Lower leg skin (tissue), 4 donors: ENCODE data around the gene ANKRD39. TPM values are rescaled to one million over a fixed set of nuclear protein-coding genes. Genes with fewer than 3 reads are reported as not detected.

ENCODE experiments used
- DNase-seq, 2 donors: peaks; one replicate each; pipeline ENCODE4 v3.0.0-alpha.2; 2019; ENCODE audit warnings: low spot score in 2 of 2
- H3K4me3 ChIP-seq: fragments of 200-600 bp; sonication (generic); 2 replicates; pipeline ENCODE4 v1.5.1; 2017; ENCODE audit warnings: mild to moderate bottlenecking, low read depth; ENCODE audit not compliant: poor library complexity, severe bottlenecking
- POLR2A ChIP-seq, 2 donors: fragments of 450-650 bp; IDR thresholded peaks; one replicate each; pipeline ENCODE4 v1.6.1; 2016 to 2017; ENCODE audit warnings: antibody characterized with exemption in 2 of 2, mild to moderate bottlenecking in 1 of 2, moderate library complexity in 1 of 2
- WGBS, 2 donors: methylation state at CpG; one replicate each; pipeline ENCODE4 v1.1.5; 2018; 5-methylcytosine and 5-hydroxymethylcytosine counted together
- intact Hi-C: fragments of 100-400 bp; cut with DNase I; formaldehyde crosslinking; loops from one replicate; pipeline ENCODE4 v1.15.0; 2023; ENCODE audit warnings: low total_unique reads
- total RNA-seq, 4 donors: library from RNA; depleted of rRNA; stranded (reverse); fragments of >200 nt; gene quantifications; one replicate each; pipeline ENCODE4 v1.1.0, GENCODE V29; 2016
- TF ChIP-seq, protein P1 (sequence below), 3 donors: fragments of 450-650 bp; IDR thresholded peaks; one replicate each; pipeline ENCODE4 v1.5.1; 2016; ENCODE audit warnings: antibody characterized with exemption in 3 of 3, mild to moderate bottlenecking in 3 of 3, moderate library complexity in 2 of 3

Gene ANKRD39
- total RNA-seq, 4 donors from 2014 or later, result 7.6 to 15.3 (median 14.4) TPM

DNA sequence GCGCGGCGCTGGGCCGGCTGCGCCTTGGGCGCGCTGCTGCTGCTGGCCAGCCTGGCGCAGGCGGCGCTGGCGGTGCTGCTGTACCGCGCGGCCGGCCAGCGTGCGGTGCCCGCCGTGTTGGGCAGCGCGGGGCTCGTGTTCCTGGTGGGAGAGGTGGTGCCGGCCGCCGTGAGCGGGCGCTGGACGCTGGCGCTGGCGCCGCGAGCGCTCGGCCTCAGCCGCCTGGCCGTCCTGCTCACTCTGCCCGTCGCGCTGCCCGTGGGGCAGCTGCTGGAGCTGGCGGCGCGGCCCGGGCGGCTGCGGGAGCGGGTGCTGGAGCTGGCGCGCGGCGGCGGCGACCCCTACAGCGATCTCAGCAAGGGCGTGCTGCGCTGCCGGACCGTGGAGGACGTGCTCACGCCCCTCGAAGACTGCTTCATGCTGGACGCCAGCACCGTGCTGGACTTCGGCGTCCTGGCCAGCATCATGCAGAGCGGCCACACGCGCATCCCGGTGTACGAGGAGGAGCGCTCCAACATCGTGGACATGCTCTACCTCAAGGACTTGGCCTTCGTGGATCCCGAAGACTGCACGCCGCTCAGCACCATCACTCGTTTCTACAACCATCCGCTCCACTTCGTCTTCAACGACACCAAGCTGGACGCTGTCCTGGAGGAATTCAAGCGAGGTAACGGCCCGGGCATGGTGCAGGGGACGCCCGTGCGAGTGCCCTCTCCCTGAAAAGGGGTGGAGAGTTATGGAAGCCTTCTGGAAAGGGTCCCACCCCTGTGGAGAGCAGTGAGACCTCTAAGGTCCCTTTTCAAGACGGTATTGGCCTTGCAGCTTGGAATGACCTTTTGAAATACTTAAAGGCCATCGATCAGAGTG lies 40.7 kb downstream of the ANKRD39 start:
- H3K4me3 ChIP-seq, result peak overlapping the region; percentile 66
- DNase-seq, result no peak
- intact Hi-C loops, result no loop called here
- TF ChIP-seq, protein P1, sequence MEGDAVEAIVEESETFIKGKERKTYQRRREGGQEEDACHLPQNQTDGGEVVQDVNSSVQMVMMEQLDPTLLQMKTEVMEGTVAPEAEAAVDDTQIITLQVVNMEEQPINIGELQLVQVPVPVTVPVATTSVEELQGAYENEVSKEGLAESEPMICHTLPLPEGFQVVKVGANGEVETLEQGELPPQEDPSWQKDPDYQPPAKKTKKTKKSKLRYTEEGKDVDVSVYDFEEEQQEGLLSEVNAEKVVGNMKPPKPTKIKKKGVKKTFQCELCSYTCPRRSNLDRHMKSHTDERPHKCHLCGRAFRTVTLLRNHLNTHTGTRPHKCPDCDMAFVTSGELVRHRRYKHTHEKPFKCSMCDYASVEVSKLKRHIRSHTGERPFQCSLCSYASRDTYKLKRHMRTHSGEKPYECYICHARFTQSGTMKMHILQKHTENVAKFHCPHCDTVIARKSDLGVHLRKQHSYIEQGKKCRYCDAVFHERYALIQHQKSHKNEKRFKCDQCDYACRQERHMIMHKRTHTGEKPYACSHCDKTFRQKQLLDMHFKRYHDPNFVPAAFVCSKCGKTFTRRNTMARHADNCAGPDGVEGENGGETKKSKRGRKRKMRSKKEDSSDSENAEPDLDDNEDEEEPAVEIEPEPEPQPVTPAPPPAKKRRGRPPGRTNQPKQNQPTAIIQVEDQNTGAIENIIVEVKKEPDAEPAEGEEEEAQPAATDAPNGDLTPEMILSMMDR (IDR thresholded peaks at IDR 0.05), result no peak
- TF ChIP-seq POLR2A (IDR thresholded peaks at IDR 0.05), result no peak
- WGBS, 2 donors, result 7 to 16% methylated on average over 24 to 51 of the region's 89 CpGs

DNA sequence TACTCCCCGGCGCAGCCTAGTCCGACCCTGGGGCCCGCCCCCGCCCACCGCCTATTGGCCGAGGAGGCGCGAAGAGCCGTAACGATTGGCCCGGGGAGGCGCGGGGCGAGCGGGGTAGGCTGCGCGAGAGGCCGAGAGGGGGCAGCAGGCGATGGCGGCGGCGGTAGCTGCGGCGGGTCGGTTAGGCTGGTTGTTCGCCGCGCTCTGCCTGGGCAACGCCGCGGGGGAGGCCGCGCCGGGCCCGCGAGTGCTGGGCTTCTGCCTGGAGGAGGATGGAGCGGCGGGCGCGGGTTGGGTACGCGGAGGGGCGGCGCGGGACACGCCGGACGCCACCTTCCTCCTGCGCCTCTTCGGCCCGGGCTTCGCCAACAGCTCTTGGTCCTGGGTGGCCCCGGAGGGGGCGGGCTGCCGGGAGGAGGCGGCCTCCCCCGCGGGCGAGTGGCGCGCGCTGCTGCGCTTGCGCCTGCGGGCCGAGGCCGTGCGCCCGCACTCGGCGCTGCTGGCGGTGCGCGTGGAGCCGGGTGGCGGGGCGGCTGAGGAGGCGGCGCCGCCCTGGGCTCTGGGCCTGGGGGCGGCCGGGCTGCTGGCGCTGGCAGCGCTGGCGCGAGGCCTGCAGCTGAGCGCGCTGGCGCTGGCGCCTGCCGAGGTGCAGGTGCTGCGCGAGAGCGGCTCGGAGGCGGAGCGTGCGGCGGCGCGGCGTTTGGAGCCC lies 41.5 kb downstream of the ANKRD39 start, which contains the start of gene CNNM3:
TSS of gene CNNM3 (plus strand) at position 142 of the 709 bp plus-strand sequence. CDS start at position 152, 10 bp downstream.
- peak; percentile 97 to 99 for DNase-seq
- H3K4me3 ChIP-seq, result peak within 1 kb of the TSS; percentile 66
- peak in 1 of 2 donors; percentile 16 for TF ChIP-seq POLR2A (IDR thresholded peaks at IDR 0.05)
- TF ChIP-seq, protein P1 (IDR thresholded peaks at IDR 0.05), result peak in 1 of 3 donors; percentile 59
- 0 to 1% methylated on average over 58 to 83 of the region's 103 CpGs for WGBS, 2 donors
- intact Hi-C loops, result no loop called here

DNA sequence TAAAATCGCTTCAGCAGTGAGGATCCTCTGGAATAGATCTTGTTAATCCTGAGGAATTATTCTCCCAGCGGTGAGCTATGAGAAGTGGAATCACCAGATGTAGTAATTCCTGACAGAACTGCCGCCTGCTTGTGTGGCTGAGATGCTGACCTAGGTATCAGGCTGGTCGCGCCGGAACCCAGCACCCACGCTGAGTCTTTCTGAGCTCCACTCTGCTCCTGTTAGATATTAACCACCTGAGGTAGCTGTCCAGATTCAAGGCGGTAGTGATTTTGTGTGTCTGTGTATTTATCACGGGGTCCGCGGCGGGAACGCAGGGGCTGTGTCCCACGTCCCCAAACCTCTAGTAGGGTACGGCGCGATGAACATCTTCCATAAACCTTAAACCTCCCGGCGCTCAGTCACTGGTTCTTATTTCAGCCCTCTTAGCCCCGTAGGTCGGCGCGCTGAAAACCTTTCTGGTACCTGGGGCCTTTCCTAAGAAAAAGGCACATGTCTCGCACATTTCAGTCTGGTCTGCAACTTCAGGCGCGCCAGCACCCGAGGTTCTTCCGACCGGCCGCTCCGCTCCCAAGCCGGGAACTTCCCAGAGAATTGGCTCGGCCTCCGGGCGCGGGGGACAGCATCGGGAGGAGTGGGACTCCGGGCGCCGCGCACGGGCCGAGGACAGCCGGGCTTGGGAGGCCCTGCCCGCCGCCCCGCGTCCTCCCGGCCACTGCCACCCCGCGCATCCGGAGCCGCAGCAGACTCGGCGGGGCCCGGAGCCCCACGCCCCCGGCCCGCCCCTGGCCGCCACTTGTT lies 42.3 kb downstream of the ANKRD39 start:
- no peak for TF ChIP-seq POLR2A (IDR thresholded peaks at IDR 0.05)
- TF ChIP-seq, protein P1 (IDR thresholded peaks at IDR 0.05), result no peak
- H3K4me3 ChIP-seq, result peak overlapping the region; percentile 66
- peak in 1 of 2 donors; percentile 42 for DNase-seq
- intact Hi-C loops, result no loop called here
- WGBS, 2 donors, result 1% methylated on average over 25 to 44 of the region's 60 CpGs

DNA sequence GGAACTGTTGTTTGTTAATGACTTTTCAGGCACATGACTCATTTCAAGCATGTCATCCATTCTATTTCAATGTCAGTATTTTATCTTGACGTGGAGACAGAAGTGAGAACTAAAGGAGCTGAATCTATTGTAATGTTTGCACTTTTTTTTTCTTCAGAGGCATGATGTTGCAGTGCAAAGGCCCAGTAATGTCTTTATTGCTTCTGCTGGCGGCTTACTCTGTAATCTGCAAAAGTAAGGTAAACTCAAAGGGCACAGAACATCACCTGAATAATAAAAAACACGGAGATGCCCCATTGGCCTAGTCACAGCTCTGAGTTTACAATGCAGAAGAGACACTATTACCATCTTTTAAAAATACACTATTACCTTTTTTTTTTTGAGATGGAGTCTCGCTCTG lies 44.2 kb downstream of the ANKRD39 start:
- intact Hi-C loops, result no loop called here
- 90 to 93% methylated on average over 4 of the region's 4 CpGs for WGBS, 2 donors

DNA sequence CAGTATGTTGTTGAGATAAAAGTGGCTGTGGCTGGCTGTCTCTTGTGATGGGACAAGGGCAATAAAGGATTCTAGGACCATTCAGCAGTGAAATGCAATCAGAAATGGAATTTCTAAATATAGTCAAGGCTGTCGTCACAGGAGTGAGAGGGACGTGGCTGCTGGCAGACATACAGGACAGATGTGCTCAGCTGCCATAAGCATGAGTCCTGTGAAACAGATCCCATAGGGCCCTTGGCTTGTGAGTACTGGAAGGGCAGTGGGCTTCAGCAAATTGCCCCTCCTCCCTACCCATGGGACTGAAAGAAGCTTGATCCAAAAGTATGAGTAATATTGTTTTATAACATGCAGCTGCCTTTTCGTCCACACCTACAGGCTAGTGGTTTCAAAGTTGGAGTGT lies 45.9 kb downstream of the ANKRD39 start:
- no peak overlapping the region for H3K4me3 ChIP-seq
- 18 to 20% methylated on average over 3 of the region's 3 CpGs for WGBS, 2 donors
- no peak for DNase-seq
- no peak for TF ChIP-seq POLR2A (IDR thresholded peaks at IDR 0.05)
- TF ChIP-seq, protein P1 (IDR thresholded peaks at IDR 0.05), result no peak
- intact Hi-C loops, result no loop called here

More for the DNA sequence above, 44.2 kb downstream of the ANKRD39 start:
- TF ChIP-seq, protein P1 (IDR thresholded peaks at IDR 0.05), result no peak
- TF ChIP-seq POLR2A (IDR thresholded peaks at IDR 0.05), result no peak
- DNase-seq, result no peak
- no peak overlapping the region for H3K4me3 ChIP-seq
